Astrocyte of the cerebellum (primary cell): ENCODE measurements around the gene ZNF512B.

Experiments
- DNase-seq: peaks from one replicate; pipeline ENCODE4 v3.0.0-alpha.2; 2011; ENCODE audit warnings: low read depth
- H3K4me3 ChIP-seq: 2 replicates; pipeline ENCODE4 v1.5.1; 2011; ENCODE audit warnings: mild to moderate bottlenecking, low read depth, low read length, moderate library complexity
- in situ Hi-C: cut with HindIII; loops from 2 replicates; pipeline ENCODE4 v1.10.0; 2017; ENCODE audit warnings: low sequenced_read_pairs
- TF ChIP-seq, protein P1 (sequence below): IDR thresholded peaks from 2 replicates; pipeline ENCODE4 v1.5.1; 2012; ENCODE audit warnings: low read length, low read depth, moderate library complexity, mild to moderate bottlenecking; ENCODE audit errors: missing control alignments

The ZNF512B gene

DNA sequence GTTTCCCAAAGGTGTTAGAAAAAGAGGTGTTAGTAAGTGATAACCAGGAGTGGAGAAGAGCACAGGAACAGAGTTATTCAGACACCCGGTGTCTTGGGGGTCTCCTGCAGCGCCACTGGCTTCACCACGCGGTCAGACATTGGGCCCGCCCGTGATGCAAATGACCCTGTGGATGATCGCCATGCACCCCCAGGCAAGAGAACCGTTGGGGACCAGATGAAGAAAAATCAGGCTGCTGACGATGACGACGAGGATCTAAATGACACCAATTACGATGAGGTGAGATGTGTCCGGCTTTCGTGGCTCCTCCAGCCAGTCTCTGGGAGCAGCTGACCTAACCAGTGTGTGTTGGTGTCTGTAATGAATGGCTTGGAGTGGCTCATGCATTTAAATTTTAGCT is 13.2 kb upstream of the ZNF512B start:
- H3K4me3 ChIP-seq = no peak overlapping the region
- TF ChIP-seq, protein P1, sequence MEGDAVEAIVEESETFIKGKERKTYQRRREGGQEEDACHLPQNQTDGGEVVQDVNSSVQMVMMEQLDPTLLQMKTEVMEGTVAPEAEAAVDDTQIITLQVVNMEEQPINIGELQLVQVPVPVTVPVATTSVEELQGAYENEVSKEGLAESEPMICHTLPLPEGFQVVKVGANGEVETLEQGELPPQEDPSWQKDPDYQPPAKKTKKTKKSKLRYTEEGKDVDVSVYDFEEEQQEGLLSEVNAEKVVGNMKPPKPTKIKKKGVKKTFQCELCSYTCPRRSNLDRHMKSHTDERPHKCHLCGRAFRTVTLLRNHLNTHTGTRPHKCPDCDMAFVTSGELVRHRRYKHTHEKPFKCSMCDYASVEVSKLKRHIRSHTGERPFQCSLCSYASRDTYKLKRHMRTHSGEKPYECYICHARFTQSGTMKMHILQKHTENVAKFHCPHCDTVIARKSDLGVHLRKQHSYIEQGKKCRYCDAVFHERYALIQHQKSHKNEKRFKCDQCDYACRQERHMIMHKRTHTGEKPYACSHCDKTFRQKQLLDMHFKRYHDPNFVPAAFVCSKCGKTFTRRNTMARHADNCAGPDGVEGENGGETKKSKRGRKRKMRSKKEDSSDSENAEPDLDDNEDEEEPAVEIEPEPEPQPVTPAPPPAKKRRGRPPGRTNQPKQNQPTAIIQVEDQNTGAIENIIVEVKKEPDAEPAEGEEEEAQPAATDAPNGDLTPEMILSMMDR = no peak
- in situ Hi-C loops = no loop called here
- no peak for DNase-seq

DNA sequence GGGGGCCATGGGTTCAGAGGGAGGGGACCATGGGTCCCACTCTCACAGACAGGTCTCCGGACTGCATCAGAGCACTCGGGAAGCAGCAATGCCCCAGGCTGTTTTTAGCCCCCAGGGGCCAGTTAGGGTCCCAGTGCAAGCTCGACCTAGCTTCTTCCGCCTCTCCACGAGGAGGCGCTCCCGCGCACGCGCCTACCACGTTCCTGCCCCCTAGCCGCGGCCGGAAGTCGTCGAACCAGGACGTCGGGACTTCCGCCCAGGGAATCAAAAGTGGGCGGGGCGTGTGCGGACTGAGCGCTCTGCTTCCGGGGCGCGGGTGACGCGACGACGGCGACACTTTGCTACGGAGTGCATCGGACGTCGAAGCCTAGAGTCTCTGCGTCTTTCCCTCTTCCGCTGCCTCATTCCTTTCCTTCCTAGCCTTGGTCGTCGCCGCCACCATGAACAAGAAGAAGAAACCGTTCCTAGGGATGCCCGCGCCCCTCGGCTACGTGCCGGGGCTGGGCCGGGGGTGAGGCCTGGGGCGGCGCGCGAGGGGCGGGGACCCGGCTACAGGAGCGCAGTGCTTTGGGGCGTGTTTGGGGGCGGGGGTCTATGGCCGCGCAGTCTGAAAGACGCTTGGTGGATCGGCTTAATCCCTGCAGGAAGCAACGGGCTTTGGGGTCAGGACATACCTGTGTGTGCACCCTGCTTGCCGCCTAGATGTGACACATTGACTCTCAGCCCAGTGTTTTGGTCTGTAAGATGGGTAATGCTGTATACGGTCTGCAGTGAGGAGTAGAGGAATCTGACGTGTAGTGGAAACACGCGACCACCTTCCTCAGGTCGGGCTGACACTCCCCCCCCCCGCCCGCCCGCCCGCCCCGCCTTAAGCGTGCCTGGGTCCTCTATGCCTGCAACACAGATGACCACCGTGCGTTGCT is 11.3 kb upstream of the ZNF512B start, which contains the start of gene PRPF6:
Gene PRPF6, plus strand, starts transcription at position 327 of the 923 bp plus-strand sequence. Its CDS starts 114 bp downstream, at position 441.
- TF ChIP-seq, protein P1 = peak; percentile 91
- DNase-seq = peak; percentile 77
- H3K4me3 ChIP-seq = peak within 1 kb of the TSS; percentile 88
- in situ Hi-C loops = no loop called here

DNA sequence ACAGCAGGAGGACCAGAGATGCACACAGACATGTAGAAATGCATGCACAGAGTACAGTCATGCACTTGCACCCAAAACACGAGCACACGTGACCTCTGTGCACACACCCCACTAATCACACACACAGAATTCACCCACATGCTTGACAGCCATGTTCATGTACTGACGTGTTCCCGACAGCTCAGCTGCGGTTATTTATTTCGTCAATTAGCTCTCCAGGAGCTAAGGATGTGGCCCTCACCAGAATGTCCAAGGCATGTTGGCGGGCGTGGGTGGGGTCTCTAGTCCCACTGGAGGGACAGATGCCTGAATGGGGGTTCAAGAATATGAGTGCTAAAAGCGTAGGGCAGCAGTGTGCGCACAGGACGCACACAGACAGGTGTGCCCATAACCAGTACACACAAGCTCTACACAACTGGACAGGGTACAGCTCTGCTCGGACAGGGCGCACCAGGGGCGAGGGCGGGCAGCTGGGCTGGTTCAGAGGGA is 10.6 kb upstream of the ZNF512B start:
- peak overlapping the region; percentile 88 for H3K4me3 ChIP-seq
- TF ChIP-seq, protein P1 = no peak
- DNase-seq = no peak
- in situ Hi-C loops = no loop called here

DNA sequence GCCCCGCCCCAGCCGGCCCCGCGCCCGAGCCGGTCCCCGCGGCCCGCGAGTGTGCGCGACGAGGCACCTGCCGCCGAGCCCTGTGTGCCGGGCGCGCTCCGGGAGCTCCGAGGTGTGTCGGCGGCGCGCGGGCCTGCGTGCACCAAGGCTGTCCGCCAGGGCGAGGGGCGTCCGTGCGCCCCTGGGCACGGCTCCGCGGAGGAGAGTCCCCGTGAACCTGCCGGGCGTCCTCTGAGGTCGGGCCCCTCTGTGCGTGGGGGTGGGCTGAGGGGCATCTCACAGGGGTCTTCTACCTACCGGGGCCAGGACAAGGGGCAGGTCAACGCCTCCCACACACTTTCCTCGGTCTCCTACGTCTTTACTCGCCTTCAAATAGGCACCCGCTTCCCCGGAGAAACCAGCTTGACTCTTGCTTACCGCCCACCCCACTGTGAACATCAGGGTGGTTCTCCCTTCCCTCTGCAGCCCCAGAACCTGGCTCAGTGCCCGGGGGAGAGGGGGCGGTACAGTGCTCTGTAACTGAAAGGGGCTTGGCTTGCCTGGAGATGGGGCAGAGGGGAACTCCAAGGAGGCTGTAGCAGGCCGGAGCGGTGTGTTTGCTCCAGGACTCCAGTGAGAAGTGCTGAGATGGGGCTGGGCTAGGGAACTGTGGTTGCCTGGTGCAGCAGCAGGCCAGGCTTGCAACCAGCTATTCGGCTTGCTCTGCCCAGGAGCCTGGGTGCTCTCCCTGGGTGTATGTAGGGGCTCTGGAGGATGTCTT is 10.0 kb upstream of the ZNF512B start, which contains the start of gene SAMD10:
Gene SAMD10, minus strand, starts transcription at position 86 of the 760 bp plus-strand sequence. CDS start 175 bp downstream, outside the sequence.
- in situ Hi-C loops = no loop called here
- no peak for DNase-seq
- peak within 1 kb of the TSS; percentile 88 for H3K4me3 ChIP-seq
- TF ChIP-seq, protein P1 = no peak

DNA sequence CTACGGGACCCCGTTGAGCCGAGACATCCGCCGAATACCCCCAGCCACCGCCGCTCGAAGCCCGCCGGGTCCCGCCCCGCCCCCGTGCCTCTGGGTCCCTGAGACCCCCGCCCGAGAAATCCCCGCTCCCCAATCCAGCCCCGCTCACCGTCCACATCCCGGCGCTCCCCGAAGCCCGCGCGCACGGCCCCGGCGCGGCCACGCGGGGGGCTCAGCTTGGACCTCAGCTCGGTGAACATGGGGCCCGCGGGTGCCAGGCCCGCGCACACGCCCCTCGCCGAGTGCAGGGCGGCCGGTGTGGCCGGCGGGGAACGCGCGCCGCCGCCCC is 9.5 kb upstream of the ZNF512B start:
- DNase-seq = no peak
- TF ChIP-seq, protein P1 = no peak
- peak overlapping the region; percentile 88 for H3K4me3 ChIP-seq
- in situ Hi-C loops = no loop called here

DNA sequence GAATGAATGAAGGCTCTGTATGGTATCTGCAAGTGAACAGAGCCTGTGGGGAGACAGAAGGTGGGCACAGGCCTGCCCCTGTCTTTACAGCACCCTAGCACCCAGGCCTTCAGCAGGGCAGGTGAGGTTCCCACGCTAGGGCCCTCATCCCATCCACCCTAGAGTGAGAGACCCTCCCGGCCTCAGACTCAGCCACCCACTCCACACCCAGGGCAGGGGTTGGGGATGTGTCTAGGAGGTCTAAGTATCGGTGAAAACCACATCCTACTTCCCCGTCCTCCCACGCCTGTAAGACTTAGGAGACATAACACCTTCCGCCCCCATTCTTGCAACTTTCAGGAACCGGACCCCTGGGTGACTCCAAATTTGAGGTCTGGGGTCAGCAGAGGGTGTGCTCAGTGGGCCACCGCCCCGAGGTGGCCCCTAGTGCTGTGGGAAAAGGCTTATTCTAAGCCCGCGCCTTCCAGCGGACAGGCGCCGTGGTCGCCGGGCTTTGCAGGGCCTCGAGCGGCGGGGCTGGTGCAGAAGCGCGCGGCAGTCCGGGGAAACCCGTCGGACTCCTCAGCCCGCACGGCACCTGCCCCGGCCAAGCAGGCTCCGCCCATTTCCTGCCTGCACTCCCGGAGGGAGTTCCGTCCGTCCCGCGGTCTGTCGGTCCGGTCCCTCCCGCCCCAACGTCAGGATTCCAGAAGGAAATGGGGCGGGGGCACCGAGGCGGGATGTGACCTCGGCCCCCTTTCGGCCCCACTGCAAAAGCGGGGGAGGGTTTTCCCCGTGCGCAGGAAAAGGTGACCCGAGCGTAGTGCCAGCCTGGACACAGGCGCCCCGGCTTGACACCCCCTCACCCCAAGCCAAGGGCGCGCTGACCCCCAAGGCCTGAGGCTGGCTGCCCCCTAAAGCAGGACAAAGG is 8.8 kb upstream of the ZNF512B start:
- H3K4me3 ChIP-seq = peak overlapping the region; percentile 88
- TF ChIP-seq, protein P1 = no peak
- in situ Hi-C loops = no loop called here
- no peak for DNase-seq
